ENCODE data around the gene MVB12B. TPM values are rescaled to one million over a fixed set of nuclear protein-coding genes. Genes with fewer than 3 reads are reported as not detected.

Gene MVB12B
- total and polyA plus RNA-seq, 2 of the 8 experiments (the other 6 are each of a cell fraction or from before 2014, with no cell fraction given), result 2.6 to 5.0 TPM

GRCh38 chr9:126399251-126399650 lies 72.6 kb downstream of the MVB12B start:
- Histone ChIP-seq H3K9ac (replicated peaks in 1 of 4; ENCODE audit: extremely low read depth in 1 of 4, low read depth in 3 of 4, low read length in 3 of 4) (no peak overlapping the region), H3K79me1 (ENCODE audit: low read depth, low read length) (no peaks in the 10 kb centered on the region), H4K8ac (ENCODE audit: extremely low read depth, insufficient read depth, low read length) (no peak overlapping the region), H3K27me3 (replicated peaks in 1 of 4; ENCODE audit: control insufficient read depth in 3 of 4, extremely low read depth in 1 of 4, insufficient read depth in 3 of 4, low read length in 3 of 4) (no peaks in the 10 kb centered on the region), H3K4me2 (ENCODE audit: insufficient read depth in 1 of 2, low read depth in 2 of 2, low read length in 2 of 2) (no peak overlapping the region), H3K79me2 (ENCODE audit: control insufficient read depth in 1 of 2, insufficient read depth in 2 of 2, low read length in 2 of 2) (no peaks in the 10 kb centered on the region), H3K9me3 (ENCODE audit: insufficient read depth in 2 of 2, low read depth in 1 of 2, low read length in 1 of 2) (no peaks in the 10 kb centered on the region), H4K20me1 (replicated peaks in 1 of 2; ENCODE audit: control insufficient read depth in 1 of 2, insufficient read depth in 2 of 2, low read length in 2 of 2) (no peaks in the 10 kb centered on the region), H3K36me3 (ENCODE audit: control insufficient read depth in 2 of 4, insufficient read depth in 4 of 4, low read length in 3 of 4) (no peaks in the 10 kb centered on the region), H2BK120ac (replicated peaks; ENCODE audit: low read depth, low read length) (no peak overlapping the region), H4K5ac (ENCODE audit: insufficient read length, low read depth, low read length) (no peak overlapping the region), H2BK5ac (ENCODE audit: low read depth, low read length) (no peak overlapping the region), H3K4ac (replicated peaks; ENCODE audit: insufficient read length, low read depth, low read length) (no peak overlapping the region), H4K91ac (replicated peaks; ENCODE audit: insufficient read length, low read length) (no peak overlapping the region), H2AFZ (ENCODE audit: low read length) (no peak overlapping the region), H2BK12ac (ENCODE audit: low read depth, low read length) (no peak overlapping the region), H3K56ac (replicated peaks; ENCODE audit: insufficient read length, low read depth, low read length) (no peak overlapping the region), H3K27ac (ENCODE audit: low read depth, low read length) (no peak overlapping the region), H3K14ac (ENCODE audit: insufficient read length) (no peak overlapping the region), H2BK20ac (ENCODE audit: low read length) (no peak overlapping the region), H3K23ac (ENCODE audit: insufficient read length) (no peak overlapping the region), H2BK15ac (ENCODE audit: low read length) (no peak overlapping the region), H2AK5ac (ENCODE audit: low read depth, low read length) (no peak overlapping the region), H3K18ac (ENCODE audit: extremely low read depth, low read length) (no peak overlapping the region), H3K23me2 (ENCODE audit: low read depth, low read length) (no peaks in the 10 kb centered on the region), H3K4me3 (ENCODE audit: extremely low read depth in 1 of 4, insufficient read depth in 2 of 4, low read depth in 3 of 4, low read length in 4 of 4) (no peak overlapping the region), H3K4me1 (replicated peaks in 1 of 4; ENCODE audit: control insufficient read depth in 3 of 4, insufficient read depth in 4 of 4, low read length in 3 of 4) (no peaks in the 10 kb centered on the region; a peak in 1 of 7 replicates)
- TF ChIP-seq RXRA (IDR thresholded peaks at IDR 0.05; ENCODE audit: insufficient read depth, low read depth, low read length), result no peak
- TF ChIP-seq GABPA (IDR thresholded peaks at IDR 0.05; ENCODE audit: borderline replicate concordance, insufficient read depth, low read length), result no peak
- no peak for TF ChIP-seq SP1 (IDR thresholded peaks at IDR 0.05; ENCODE audit: low read depth, low read length)
- TF ChIP-seq, protein P1, sequence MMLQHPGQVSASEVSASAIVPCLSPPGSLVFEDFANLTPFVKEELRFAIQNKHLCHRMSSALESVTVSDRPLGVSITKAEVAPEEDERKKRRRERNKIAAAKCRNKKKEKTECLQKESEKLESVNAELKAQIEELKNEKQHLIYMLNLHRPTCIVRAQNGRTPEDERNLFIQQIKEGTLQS (IDR thresholded peaks at IDR 0.05; ENCODE audit: insufficient read depth, low read depth, low read length), result no peak
- TF ChIP-seq NANOG (IDR thresholded peaks at IDR 0.05; ENCODE audit: insufficient read depth, low read depth, low read length, poor library complexity, severe bottlenecking), result no peak
- no peak for TF ChIP-seq E2F6 (IDR thresholded peaks at IDR 0.05)
- no peak for TF ChIP-seq SUZ12 (IDR thresholded peaks at IDR 0.05; ENCODE audit: low read length)
- TF ChIP-seq RFX5 (IDR thresholded peaks at IDR 0.05; ENCODE audit: borderline replicate concordance, low read depth, low read length), result no peak
- WGBS, 2 experiments (ENCODE audit: extremely low coverage in 1 of 2, insufficient coverage in 1 of 2, insufficient read length in 1 of 2, insufficient replicate concordance in 2 of 2, low coverage in 1 of 2, low lambda C conversion rate in 2 of 2, missing lambda C conversion rate in 1 of 2), result 88% methylated on average over 8 of the region's 8 CpGs; no CpG with 5 or more reads in 1 of the 2 experiments
- POLR2A ChIA-PET (ENCODE audit: partially characterized antibody), result interaction anchor here (1.6 kb wide), 1 partner anchor 64 kb away, joined by 3 read pairs; no protein-coding TSS in a partner anchor
- DNase-seq (ENCODE audit: low read depth in 1 of 2, low spot score in 2 of 2) (no peak), FAIRE-seq (no peak)
- CTCF ChIA-PET (ENCODE audit: partially characterized antibody), result interaction anchor here (0.6 to 7.8 kb wide), 42 partner anchors 8 to 992 kb away, joined by 3 to 108 read pairs (median 5); partner anchors contain the start of gene MVB12B
